Left lung (tissue), 14 donors: Measurements from ENCODE around the gene ITPA. TPM values are rescaled to one million over a fixed set of nuclear protein-coding genes. Genes with fewer than 3 reads are reported as not detected.

ENCODE experiments used
- ATAC-seq: fragments of 200-7000 bp; cut with Tn5 transposase; one replicate; pipeline ENCODE4 v1.9.1; 2020; ENCODE audit warnings: moderate library complexity
- DNase-seq, 4 donors: peaks; one replicate each; pipeline ENCODE4 v3.0.0-alpha.2; 2013 to 2020
- H3K27ac ChIP-seq, 2 donors: fragments of 200-600 bp; sonication (generic) in 1 of 2; one replicate each; pipeline versions ENCODE4 v1.5.0 to v1.8.0; 2020 to 2021
- H3K27me3 ChIP-seq, 2 donors: fragments of 200-600 bp; sonication (generic) in 1 of 2; one replicate each; pipeline versions ENCODE4 v1.5.0 to v1.8.0; 2020 to 2021
- H3K36me3 ChIP-seq, 2 donors: fragments of 200-600 bp; sonication (generic) in 1 of 2; one replicate each; pipeline versions ENCODE4 v1.5.0 to v1.8.0; 2020 to 2021
- H3K4me1 ChIP-seq, 2 donors: fragments of 200-600 bp; one replicate each; pipeline ENCODE4 v1.8.0; 2021
- H3K4me3 ChIP-seq, 2 donors: fragments of 200-600 bp; sonication (generic) in 1 of 2; one replicate each; pipeline versions ENCODE4 v1.5.0 to v1.8.0; 2020 to 2021; ENCODE audit warnings: mild to moderate bottlenecking in 1 of 2
- H3K9me3 ChIP-seq, 2 donors: fragments of 200-600 bp; sonication (generic) in 1 of 2; one replicate each; pipeline versions ENCODE4 v1.5.0 to v1.8.0; 2020 to 2021
- CTCF ChIP-seq, 2 donors: fragments of 200-600 bp; sonication (generic) in 1 of 2; IDR thresholded peaks; one replicate each; pipeline versions ENCODE4 v1.5.0 to v1.8.0; 2021; ENCODE audit warnings: antibody characterized with exemption in 2 of 2
- intact Hi-C, 2 donors: fragments of 100-400 bp; cut with DNase I; formaldehyde crosslinking; loops; one replicate each; pipeline versions ENCODE4 v1.11.2 to v1.14.2; 2022
- long read RNA-seq, 12 donors: library from polyadenylated mRNA in 2 of 12; unstranded in 2 of 12; transcript quantifications; one replicate each; pipeline ENCODE4 v2.0.0 and lab custom pipeline, GENCODE V29; 2019 to 2026
- polyA plus RNA-seq, 6 donors: library from polyadenylated mRNA; unstranded; fragments of 120-200 nt; gene quantifications; one replicate each; pipeline ENCODE4 v1.2.1, GENCODE V29; 2013; ENCODE audit not compliant: insufficient read length in 6 of 6
- total RNA-seq, 2 donors: library from RNA; stranded (reverse); fragmentation: NEBNext Ultra II Directional; extraction: Animal tissue kit (Norgen Biotek cat#: 25700); gene quantifications; one replicate each; pipeline ENCODE4 v1.2.1, GENCODE V29; 2021
- donor health status: DM: no; HTN: yes; CAD: no.
- donor health status: DM: no; HTN: no; CAD: no.

ITPA gene
- total RNA-seq: 10 to 100 TPM; 45.7 to 48.0 TPM
- 10 to 100 TPM; 43.5 to 63.7 (median 51.9) TPM for polyA plus RNA-seq
- long read RNA-seq, donor 1, transcript ITPA-201 (8 exons, 1,185 nt): major isoform, 43 of 63 reads
- long read RNA-seq, donor 1, transcript ITPA-207 (2 exons, 670 nt): minor isoform, 14 of 63 reads
- long read RNA-seq, donor 1, partial matches to known transcripts: 0 of 63 reads
- long read RNA-seq, donor 1, other reads (novel, unspliced or antisense): 0 of 63 reads
- long read RNA-seq, donor 2, transcript ITPA-201 (8 exons, 1,185 nt): major isoform, 29 of 45 reads
- long read RNA-seq, donor 2, transcript ITPA-207 (2 exons, 670 nt): minor isoform, 7 of 45 reads
- long read RNA-seq, donor 2, partial matches to known transcripts: 6 of 45 reads
- long read RNA-seq, donor 2, other reads (novel, unspliced or antisense): 0 of 45 reads
- long read RNA-seq, donor 3, transcript ITPA-207 (2 exons, 670 nt): minor isoform, 5 of 37 reads
- long read RNA-seq, donor 3, transcript ITPA-201 (8 exons, 1,185 nt): major isoform, 28 of 37 reads
- long read RNA-seq, donor 3, partial matches to known transcripts: 0 of 37 reads
- long read RNA-seq, donor 3, other reads (novel, unspliced or antisense): 0 of 37 reads
- long read RNA-seq, donor 4, transcript ITPA-201 (8 exons, 1,185 nt): major isoform, 42 of 71 reads
- long read RNA-seq, donor 4, transcript ITPA-202 (6 exons, 897 nt): minor isoform, 5 of 71 reads
- long read RNA-seq, donor 4, partial matches to known transcripts: 8 of 71 reads
- long read RNA-seq, donor 4, other reads (novel, unspliced or antisense): 12 of 71 reads
- long read RNA-seq, donor 5, transcript ITPA-201 (8 exons, 1,185 nt): major isoform, 33 of 59 reads
- long read RNA-seq, donor 5, transcript ITPA-207 (2 exons, 670 nt): minor isoform, 8 of 59 reads
- long read RNA-seq, donor 5, partial matches to known transcripts: 16 of 59 reads
- long read RNA-seq, donor 5, other reads (novel, unspliced or antisense): 0 of 59 reads
- long read RNA-seq, donor 6, transcript ITPA-201 (8 exons, 1,185 nt): major isoform, 27 of 47 reads
- long read RNA-seq, donor 6, transcript ITPA-207 (2 exons, 670 nt): minor isoform, 5 of 47 reads
- long read RNA-seq, donor 6, partial matches to known transcripts: 9 of 47 reads
- long read RNA-seq, donor 6, other reads (novel, unspliced or antisense): 0 of 47 reads
- long read RNA-seq, donor 7, transcript ITPA-201 (8 exons, 1,185 nt): major isoform, 14 of 19 reads
- long read RNA-seq, donor 7, partial matches to known transcripts: 0 of 19 reads
- long read RNA-seq, donor 7, other reads (novel, unspliced or antisense): 0 of 19 reads
- long read RNA-seq, donor 8, transcript ITPA-201 (8 exons, 1,185 nt): major isoform, 23 of 39 reads
- long read RNA-seq, donor 8, transcript ITPA-207 (2 exons, 670 nt): minor isoform, 9 of 39 reads
- long read RNA-seq, donor 8, partial matches to known transcripts: 6 of 39 reads
- long read RNA-seq, donor 8, other reads (novel, unspliced or antisense): 0 of 39 reads
- long read RNA-seq, donor 9, partial matches to known transcripts: 0 of 2 reads
- long read RNA-seq, donor 9, other reads (novel, unspliced or antisense): 0 of 2 reads
- long read RNA-seq, donor 10, transcript ITPA-201 (8 exons, 1,185 nt): major isoform, 84 of 99 reads
- long read RNA-seq, donor 10, partial matches to known transcripts: 0 of 99 reads
- long read RNA-seq, donor 10, other reads (novel, unspliced or antisense): 10 of 99 reads
- long read RNA-seq, donor 11: 0 reads
- long read RNA-seq, donor 12, transcript ITPA-201 (8 exons, 1,185 nt): major isoform, 35 of 59 reads
- long read RNA-seq, donor 12, transcript ITPA-207 (2 exons, 670 nt): minor isoform, 15 of 59 reads
- long read RNA-seq, donor 12, partial matches to known transcripts: 7 of 59 reads
- long read RNA-seq, donor 12, other reads (novel, unspliced or antisense): 0 of 59 reads

- intact Hi-C loops: no loop called here
- peaks cover 15 to 22% of the 10 kb centered on the region in 2 donors for H3K4me1 ChIP-seq
- peak within 1 kb of the TSS; percentile 78 to 79 for H3K4me3 ChIP-seq
- DNase-seq (peak in 3 of 4 donors; percentile 47 to 64 (median 62)), ATAC-seq (peak; percentile 60)
- H3K27ac ChIP-seq: peak within 1 kb of the TSS; percentile 77 to 88
- H3K36me3 ChIP-seq: peaks cover 0 to 17% of the 10 kb centered on the region in 2 donors
- H3K9me3 ChIP-seq: no peaks in the 10 kb centered on the region
- no peaks in the 10 kb centered on the region for H3K27me3 ChIP-seq
- TF ChIP-seq CTCF (IDR thresholded peaks at IDR 0.05): no peak
Observed at GRCh38 chr20:3209257-3209945, at the start of gene ITPA. TSS of gene ITPA (plus strand) at chr20:3209498. CDS start at chr20:3209552, 54 bp downstream.

- TF ChIP-seq CTCF (IDR thresholded peaks at IDR 0.05): no peak
- ATAC-seq: no peak
- peaks cover 0 to under 1% of the 10 kb centered on the region in 2 donors for H3K27me3 ChIP-seq
- peaks cover 15 to 48% of the 10 kb centered on the region in 2 donors for H3K4me1 ChIP-seq
- intact Hi-C loops: no loop called here
- H3K9me3 ChIP-seq: no peaks in the 10 kb centered on the region
- peak overlapping the region in 1 of 2 donors; percentile 96 for H3K4me3 ChIP-seq
- peak overlapping the region in 1 of 2 donors; percentile 88 for H3K27ac ChIP-seq
- H3K36me3 ChIP-seq: peaks cover 0 to 3% of the 10 kb centered on the region in 2 donors
- no peak for DNase-seq
Observed at GRCh38 chr20:3160418-3160817, 48.9 kb upstream of the ITPA start.

GRCh38 chr20:3161316-3162079 lies 47.8 kb upstream of the ITPA start:
- Histone ChIP-seq H3K4me1 (peaks cover 15 to 45% of the 10 kb centered on the region in 2 donors), H3K4me3 (no peak overlapping the region), H3K27me3 (peaks cover 0 to 8% of the 10 kb centered on the region in 2 donors), H3K27ac (no peak overlapping the region), H3K36me3 (no peaks in the 10 kb centered on the region), H3K9me3 (no peaks in the 10 kb centered on the region)
- ATAC-seq (no peak), DNase-seq (no peak)
- intact Hi-C loops: no loop called here
- TF ChIP-seq CTCF (IDR thresholded peaks at IDR 0.05): no peak
